CD4-positive, alpha-beta T cell treated with Interleukin-17A for 1 hour (primary cell): ENCODE results near the gene PLEKHM2.

ENCODE experiments used
- DNase-seq: peaks from one replicate; pipeline ENCODE4 v3.0.0-alpha.2; 2020

PLEKHM2 gene

GRCh38 chr1:15727021-15727420, 42.9 kb downstream of the PLEKHM2 start:
- DNase-seq: no peak

- no peak for DNase-seq
Observed at GRCh38 chr1:15727424-15727823, 43.3 kb downstream of the PLEKHM2 start.

DNA sequence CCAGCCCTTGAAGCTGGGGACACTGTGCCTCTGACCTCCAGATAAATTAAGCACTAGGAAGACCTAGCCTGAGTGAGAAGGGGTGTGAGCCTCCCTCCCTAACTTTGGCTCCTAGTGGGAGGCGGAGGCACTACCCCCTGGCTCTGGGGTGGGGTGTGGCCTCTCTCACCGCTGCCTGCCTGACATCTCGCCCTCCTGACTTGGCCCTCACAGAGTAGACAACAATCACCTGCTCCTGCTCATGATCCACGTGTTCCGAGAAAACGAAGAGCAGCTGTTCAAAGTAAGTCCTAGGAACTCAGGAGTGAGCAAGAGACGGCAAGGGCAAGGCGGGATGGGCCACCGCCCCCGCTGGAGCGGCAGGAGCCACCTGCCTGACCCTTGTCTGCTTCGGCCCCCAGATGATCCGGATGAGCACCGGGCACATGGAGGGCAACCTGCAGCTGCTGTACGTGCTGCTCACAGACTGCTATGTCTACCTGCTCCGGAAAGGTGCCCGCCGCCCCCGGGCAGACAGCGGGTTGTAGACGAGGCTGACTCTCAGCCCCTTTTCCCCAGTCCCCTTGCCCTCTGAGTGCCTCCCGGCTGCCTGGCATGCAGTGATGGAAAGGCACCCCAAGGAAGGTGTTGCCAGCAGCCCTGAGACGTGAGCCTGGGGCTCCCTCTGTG, 43.9 kb downstream of the PLEKHM2 start:
- DNase-seq: no peak

- DNase-seq: no peak
Observed at GRCh38 chr1:15728937-15729657, 45.0 kb downstream of the PLEKHM2 start.

- no peak for DNase-seq
Observed at GRCh38 chr1:15730423-15730822, 46.3 kb downstream of the PLEKHM2 start.

- DNase-seq: no peak
Observed at GRCh38 chr1:15730936-15731335, 46.8 kb downstream of the PLEKHM2 start.

DNA sequence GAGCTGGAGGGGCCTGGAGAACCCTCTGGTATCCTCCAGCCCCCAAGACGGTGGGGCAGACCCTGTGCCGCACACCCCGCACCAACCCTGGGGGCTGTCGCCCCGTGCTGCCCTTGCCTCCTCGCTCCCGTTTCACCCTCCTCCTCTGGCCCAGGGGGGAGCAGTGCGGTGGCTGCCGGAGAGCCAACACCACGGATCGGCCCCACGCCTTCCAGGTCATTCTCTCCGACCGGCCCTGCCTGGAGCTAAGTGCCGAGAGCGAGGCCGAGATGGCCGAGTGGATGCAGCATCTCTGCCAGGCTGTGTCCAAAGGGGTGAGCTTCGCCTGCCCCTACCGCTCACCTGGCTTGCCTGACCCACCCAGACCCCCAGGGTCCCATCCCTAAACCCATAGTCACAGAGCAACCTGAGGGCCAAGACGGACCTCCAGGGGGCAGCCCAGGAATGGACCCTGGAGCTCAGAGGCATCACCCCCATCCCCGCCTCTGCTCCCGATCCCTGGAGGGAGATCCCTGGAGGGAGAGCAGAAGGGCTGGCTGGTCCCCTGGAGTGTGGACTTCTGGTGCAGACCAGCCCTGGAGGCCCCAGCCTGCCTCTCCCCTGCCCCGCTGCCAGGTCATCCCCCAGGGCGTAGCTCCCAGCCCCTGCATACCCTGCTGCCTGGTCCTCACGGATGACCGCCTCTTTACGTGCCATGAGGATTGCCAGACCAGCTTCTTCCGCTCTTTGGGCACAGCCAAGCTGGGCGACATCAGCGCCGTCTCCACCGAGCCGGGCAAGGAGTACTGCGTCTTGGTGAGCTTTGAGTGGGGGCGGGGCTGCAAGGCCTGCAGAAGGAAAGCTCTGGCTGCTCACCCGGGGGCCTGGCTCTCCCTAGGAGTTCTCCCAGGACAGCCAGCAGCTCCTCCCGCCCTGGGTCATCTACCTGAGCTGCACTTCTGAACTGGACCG, 47.9 kb downstream of the PLEKHM2 start:
- DNase-seq: no peak

GRCh38 chr1:15732686-15733081, 48.6 kb downstream of the PLEKHM2 start:
- DNase-seq: no peak

GRCh38 chr1:15733218-15733725, 49.2 kb downstream of the PLEKHM2 start:
- DNase-seq: no peak

- no peak for DNase-seq
Observed at GRCh38 chr1:15733726-15734226, 49.7 kb downstream of the PLEKHM2 start.

DNA sequence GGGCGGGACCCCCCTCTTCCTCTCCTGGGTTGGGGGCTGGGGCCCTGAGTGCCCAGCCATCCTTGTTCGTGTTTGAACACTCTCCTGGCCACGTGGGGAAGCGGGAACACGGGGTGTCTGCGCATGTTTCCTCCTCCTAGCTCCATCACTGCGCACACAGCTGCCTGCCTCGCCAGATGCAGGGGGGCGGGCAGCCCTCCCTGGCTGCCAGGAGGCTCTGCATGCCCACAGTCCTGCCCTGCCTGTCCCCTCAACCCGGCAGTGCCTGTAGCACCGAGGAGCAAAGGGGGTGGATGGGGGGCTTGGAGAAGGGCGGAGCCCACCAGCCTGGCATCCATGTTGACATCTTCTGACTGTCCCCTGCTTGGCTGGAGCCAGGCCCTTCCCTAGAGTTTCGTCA, 50.2 kb downstream of the PLEKHM2 start:
- no peak for DNase-seq

- no peak for DNase-seq
Observed at GRCh38 chr1:15734901-15735300, 50.8 kb downstream of the PLEKHM2 start.

GRCh38 chr1:15735304-15736037, 51.4 kb downstream of the PLEKHM2 start:
- no peak for DNase-seq

- DNase-seq: no peak
Observed at GRCh38 chr1:15736038-15736891, 52.1 kb downstream of the PLEKHM2 start, which contains the start of gene SLC25A34. SLC25A34 (plus strand) TSS chr1:15736258; CDS start chr1:15736486, 228 bp downstream.

DNA sequence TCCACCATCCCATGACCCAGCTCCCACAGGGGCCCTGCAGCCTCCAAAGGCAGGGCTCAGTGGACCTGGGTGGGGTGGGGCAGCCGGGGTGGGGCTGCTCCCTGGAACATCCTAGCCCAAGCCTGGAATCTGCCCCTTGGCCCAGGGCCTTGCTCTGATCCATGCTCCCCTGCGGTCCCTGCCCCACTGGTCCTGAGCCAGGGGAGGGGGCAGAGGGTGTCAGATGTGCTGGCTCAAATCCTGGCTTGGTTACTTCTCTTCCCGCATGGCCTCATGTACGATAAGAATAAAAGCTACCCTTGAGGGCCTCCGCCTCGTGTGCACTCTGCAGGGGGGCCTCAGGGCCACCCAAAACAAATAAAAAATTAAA, 52.8 kb downstream of the PLEKHM2 start:
- DNase-seq: no peak

DNA sequence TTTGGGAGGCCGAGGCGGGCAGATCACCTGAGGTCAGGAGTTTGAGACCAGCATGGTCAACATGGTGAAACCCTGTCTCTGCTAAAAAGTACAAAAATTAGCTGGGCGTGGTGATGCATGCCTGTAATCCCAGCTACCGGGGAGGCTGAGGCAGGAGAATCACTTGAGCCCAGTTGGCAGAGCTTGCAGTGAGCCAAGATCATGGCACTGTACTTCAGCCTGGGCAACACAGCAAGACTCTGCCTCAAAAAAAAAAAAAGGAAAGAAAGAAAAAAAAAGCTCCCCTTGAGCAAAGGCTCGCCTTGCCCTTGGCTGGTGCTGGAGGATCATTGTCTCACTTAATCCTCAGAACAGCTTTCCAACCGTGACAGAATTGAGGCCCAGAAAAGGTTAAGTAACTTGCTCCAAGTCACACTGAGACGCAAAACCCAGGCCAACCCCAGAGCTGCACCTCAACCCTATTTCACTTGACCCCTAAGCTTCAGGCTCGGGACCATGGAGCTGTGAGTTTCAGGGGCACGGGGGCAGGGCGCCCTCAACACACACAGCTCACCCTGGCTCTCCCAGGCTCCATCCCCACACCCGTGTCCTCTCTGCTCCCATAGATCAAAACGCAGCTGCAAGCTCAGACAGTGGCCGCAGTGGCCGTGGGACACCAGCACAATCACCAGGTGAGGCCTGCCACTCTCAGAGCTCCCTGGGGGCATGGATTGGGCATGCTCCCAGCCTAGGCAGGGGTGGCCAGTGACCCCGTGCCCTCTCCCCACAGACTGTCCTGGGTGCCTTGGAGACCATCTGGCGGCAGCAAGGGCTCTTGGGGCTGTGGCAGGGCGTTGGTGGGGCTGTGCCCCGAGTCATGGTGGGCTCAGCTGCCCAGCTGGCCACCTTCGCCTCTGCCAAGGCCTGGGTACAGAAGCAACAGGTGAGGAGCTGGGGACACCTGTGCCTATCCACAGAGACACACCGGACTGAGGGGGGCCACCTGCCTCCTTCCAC, 53.5 kb downstream of the PLEKHM2 start:
- DNase-seq: no peak

DNA sequence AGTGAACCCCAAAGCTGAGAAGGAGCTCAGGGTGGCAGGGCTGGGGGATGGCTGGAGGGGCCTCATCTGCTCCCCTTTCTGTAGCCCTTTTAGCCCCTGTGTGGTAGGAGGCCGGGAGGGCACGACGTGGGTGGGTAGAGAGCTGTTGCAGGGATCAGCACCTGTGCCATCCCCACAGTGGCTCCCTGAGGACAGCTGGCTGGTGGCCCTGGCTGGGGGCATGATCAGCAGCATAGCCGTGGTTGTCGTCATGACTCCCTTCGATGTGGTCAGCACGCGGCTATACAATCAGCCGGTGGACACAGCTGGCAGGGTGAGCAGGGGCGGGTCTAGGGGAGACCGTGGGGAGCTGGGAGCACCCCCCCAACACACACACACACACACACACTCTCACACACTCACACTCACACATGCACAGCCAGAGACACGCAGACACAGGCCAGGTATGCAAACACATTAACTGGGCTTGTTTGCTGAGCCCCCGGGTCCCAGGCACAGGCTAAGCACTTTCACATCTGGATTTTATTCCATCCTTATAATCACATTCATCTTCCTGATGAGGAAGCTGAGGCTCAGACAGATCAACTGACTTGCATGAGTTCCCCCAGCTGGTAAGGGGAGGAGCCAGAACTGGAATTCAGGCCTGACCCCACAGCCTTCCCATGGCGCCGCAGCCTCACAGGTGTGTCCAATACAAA, 54.4 kb downstream of the PLEKHM2 start:
- DNase-seq: no peak

- no peak for DNase-seq
Observed at GRCh38 chr1:15739259-15739658, 55.1 kb downstream of the PLEKHM2 start.

DNA sequence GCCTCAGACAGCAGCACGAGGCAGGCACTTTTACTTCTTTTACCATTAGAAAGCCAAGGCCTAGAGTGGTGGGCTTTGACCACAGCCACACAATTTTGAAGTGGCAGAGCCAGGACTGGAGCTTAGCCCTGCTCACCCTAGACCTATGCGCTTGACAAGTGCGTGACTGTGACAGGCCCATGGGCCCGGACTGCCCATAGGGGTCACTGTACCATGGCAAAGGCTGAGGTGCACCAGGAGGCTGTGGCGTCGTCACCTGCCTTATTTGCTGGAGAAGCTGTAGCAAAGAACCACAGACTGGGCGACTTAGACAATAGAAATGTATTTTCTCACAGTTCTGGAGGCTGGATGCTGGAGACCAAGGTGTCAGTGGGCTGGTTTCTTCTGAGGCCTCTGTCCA, 55.6 kb downstream of the PLEKHM2 start:
- DNase-seq: no peak
